Spleen (tissue), 7 donors: ENCODE data around the gene KCTD10.

Experiments used
- CTCF ChIP-seq, 11 experiments: fragments of 200-600 bp in 7 of 11; fragments of 450-650 bp in 4 of 11; sonication (generic) in 4 of 11; IDR thresholded peaks in 8 of 11; conservative IDR thresholded peaks in 3 of 11; 1 replicate in 7 of 11; 2 replicates in 4 of 11; pipeline versions ENCODE4 v1.4.0 to v1.8.0; 2016 to 2021; ENCODE audit warnings: antibody characterized with exemption in 11 of 11, inconsistent platforms in 4 of 11, mild to moderate bottlenecking in 1 of 11
- POLR2AphosphoS5 ChIP-seq, 3 donors: sonication (generic); formaldehyde crosslinking; IDR thresholded peaks; one replicate each; pipeline ENCODE4 v1.5.1; 2017; ENCODE audit warnings: antibody characterized with exemption in 3 of 3
- donor health status: DM: no; HTN: no; CAD: no; lungs with moderate emphysema.
- donor health status: DM: no; HTN: no; CAD: no.
- donor health status: DM: no; HTN: no; CAD: no.

GRCh38 chr12:109479761-109480160 lies 2.7 kb upstream of the KCTD10 start:
- TF ChIP-seq CTCF (IDR thresholded peaks at IDR 0.05 in 8 of 11, conservative IDR thresholded peaks at IDR 0.05 in 3 of 11) (no peak), POLR2AphosphoS5 (IDR thresholded peaks at IDR 0.05) (no peak)
